ENCODE measurements around the gene ERG.

ERG gene

DNA sequence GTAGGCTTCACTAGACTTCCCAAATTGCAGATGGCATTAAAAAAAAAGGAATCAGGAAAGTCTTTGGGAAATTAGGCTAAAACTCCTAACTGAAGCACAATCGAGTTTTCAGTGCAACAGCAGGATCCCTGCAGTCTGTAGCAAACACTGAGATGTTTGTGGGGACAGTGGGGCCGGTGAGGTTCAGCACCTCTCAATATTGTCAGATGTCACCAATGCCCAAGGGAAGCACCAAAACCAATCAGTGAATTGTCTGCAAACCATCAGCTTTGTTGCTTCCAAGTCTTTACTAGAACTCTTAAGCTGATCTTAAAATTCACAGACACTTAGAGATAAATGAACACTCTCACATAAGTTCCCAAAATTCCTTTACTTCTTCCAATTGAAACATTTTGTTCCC is 2.6 kb downstream of the ERG start:
- Histone ChIP-seq H3K4me3 (ENCODE audit: low read length) (no peak overlapping the region), H3K9ac (ENCODE audit: low read length) (no peak overlapping the region), H3K27me3 (ENCODE audit: control insufficient read depth, insufficient read depth, low read length) (no peaks in the 10 kb centered on the region), H3K36me3 (ENCODE audit: control insufficient read depth, low read depth, low read length) (no peaks in the 10 kb centered on the region), H3K4me1 (ENCODE audit: control insufficient read depth, low read depth, low read length) (peaks cover 35% of the 10 kb centered on the region), H3K27ac (ENCODE audit: low read length) (peak overlapping the region; percentile 34), H3K9me3 (ENCODE audit: control insufficient read depth, low read depth, low read length) (no peaks in the 10 kb centered on the region)

DNA sequence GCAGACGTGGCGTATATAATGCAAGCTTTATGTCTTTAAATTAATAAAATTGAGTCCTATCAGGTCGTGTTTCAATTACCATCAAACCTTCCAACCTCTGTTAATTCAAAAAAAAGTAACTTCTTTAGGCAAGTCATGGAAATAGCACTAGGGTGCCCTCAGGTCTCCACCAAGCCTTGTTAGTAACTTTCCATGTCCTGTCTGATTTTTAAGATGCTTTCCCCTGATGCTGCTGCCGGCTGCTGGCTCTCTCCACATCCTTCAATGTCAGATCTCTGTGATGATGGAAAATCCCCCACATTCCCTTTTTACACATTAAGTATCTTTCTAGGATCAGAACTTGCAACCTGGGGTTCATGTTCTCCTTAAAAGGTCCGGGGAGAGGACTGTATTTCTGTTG is 3.0 kb downstream of the ERG start:
- peaks cover 39% of the 10 kb centered on the region for H3K4me1 ChIP-seq (ENCODE audit: control insufficient read depth, low read depth, low read length)
- no peaks in the 10 kb centered on the region for H3K9me3 ChIP-seq (ENCODE audit: control insufficient read depth, low read depth, low read length)
- H3K36me3 ChIP-seq (ENCODE audit: control insufficient read depth, low read depth, low read length), result no peaks in the 10 kb centered on the region
- H3K4me3 ChIP-seq (ENCODE audit: low read length), result no peak overlapping the region
- no peak overlapping the region for H3K9ac ChIP-seq (ENCODE audit: low read length)
- no peaks in the 10 kb centered on the region for H3K27me3 ChIP-seq (ENCODE audit: control insufficient read depth, insufficient read depth, low read length)
- no peak overlapping the region for H3K27ac ChIP-seq (ENCODE audit: low read length)

DNA sequence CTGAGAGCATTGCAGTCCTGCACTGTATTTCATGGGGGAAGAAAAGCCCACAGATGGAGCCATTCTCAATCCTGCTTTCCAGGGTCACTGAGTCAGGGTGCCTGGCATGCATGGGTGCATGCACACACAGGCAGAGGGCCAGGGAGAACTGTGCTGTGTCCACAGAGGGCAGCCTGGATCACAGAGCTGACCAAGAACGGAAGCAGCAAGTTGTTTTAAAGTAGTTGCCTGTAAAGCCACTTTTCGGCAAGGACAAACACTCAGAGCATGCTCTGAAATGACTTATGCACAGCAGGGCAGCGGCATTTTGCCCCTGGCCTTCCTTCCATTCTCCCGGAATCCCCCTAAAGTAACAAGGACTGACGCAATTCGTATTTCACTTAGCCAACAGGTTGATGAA is 3.6 kb downstream of the ERG start:
- Histone ChIP-seq H3K36me3 (ENCODE audit: control insufficient read depth, low read depth, low read length) (no peaks in the 10 kb centered on the region), H3K27me3 (ENCODE audit: control insufficient read depth, insufficient read depth, low read length) (no peaks in the 10 kb centered on the region), H3K9ac (ENCODE audit: low read length) (no peak overlapping the region), H3K4me1 (ENCODE audit: control insufficient read depth, low read depth, low read length) (peaks cover 44% of the 10 kb centered on the region), H3K9me3 (ENCODE audit: control insufficient read depth, low read depth, low read length) (no peaks in the 10 kb centered on the region), H3K4me3 (ENCODE audit: low read length) (no peak overlapping the region), H3K27ac (ENCODE audit: low read length) (no peak overlapping the region)

DNA sequence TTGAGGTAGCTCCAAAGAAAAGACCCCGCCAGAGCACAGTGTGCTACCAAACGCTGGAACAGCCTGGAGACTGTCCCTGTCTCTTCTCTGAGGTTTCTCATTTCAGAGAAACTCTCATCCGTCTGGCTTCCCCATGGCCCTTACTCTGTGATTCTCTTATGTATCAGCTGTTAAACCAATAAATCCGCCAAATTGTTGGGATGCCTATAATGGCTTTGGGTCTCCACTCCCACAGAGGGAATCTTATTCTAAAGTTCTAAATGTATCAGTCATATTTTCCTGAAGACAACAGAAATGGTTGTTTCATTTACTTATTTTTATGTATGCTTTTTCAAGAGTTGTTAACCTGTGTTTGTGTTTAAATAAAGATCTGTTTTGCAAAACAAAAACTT is 4.0 kb downstream of the ERG start:
- H3K9ac ChIP-seq (ENCODE audit: low read length), result no peak overlapping the region
- no peaks in the 10 kb centered on the region for H3K36me3 ChIP-seq (ENCODE audit: control insufficient read depth, low read depth, low read length)
- peaks cover 49% of the 10 kb centered on the region for H3K4me1 ChIP-seq (ENCODE audit: control insufficient read depth, low read depth, low read length)
- no peaks in the 10 kb centered on the region for H3K9me3 ChIP-seq (ENCODE audit: control insufficient read depth, low read depth, low read length)
- H3K27me3 ChIP-seq (ENCODE audit: control insufficient read depth, insufficient read depth, low read length), result no peaks in the 10 kb centered on the region
- no peak overlapping the region for H3K27ac ChIP-seq (ENCODE audit: low read length)
- no peak overlapping the region for H3K4me3 ChIP-seq (ENCODE audit: low read length)

DNA sequence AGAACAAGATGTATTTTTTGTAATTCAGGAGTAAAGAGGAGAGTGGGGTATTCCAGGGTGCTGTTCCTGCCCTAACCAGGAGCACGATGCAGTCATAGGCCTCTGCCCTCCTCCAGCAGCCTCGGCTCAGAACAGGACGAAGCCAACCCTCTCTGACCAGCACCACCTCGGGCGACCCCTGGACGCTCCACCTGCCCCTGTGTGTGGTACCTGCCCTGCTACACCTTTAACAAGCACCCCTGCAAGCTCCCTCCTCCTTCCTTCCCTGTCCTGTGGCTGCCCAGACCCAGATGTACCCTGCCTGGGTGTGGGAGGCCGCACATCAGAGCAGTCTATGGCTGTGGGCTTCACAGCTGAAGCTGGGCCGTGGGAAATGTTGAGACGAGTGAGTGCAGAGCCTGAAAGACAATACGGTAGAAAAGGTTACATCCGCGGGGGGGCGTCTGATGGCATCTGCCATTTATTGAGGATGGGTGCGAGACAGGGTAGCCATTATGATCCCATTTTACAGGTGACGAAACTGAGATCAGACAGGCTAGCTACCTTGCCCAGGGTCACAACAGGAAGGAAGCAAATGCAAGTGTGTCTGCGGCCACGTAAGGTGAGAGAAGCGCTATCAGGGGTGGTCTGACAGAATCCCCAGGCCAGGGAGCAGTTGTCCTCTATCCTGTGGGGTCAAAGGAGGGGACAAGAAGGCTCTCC is 4.6 kb downstream of the ERG start:
- H3K9me3 ChIP-seq (ENCODE audit: control insufficient read depth, low read depth, low read length), result no peaks in the 10 kb centered on the region
- no peaks in the 10 kb centered on the region for H3K36me3 ChIP-seq (ENCODE audit: control insufficient read depth, low read depth, low read length)
- H3K27me3 ChIP-seq (ENCODE audit: control insufficient read depth, insufficient read depth, low read length), result no peaks in the 10 kb centered on the region
- no peak overlapping the region for H3K27ac ChIP-seq (ENCODE audit: low read length)
- H3K4me3 ChIP-seq (ENCODE audit: low read length), result no peak overlapping the region
- H3K9ac ChIP-seq (ENCODE audit: low read length), result no peak overlapping the region
- peaks cover 54% of the 10 kb centered on the region for H3K4me1 ChIP-seq (ENCODE audit: control insufficient read depth, low read depth, low read length)

DNA sequence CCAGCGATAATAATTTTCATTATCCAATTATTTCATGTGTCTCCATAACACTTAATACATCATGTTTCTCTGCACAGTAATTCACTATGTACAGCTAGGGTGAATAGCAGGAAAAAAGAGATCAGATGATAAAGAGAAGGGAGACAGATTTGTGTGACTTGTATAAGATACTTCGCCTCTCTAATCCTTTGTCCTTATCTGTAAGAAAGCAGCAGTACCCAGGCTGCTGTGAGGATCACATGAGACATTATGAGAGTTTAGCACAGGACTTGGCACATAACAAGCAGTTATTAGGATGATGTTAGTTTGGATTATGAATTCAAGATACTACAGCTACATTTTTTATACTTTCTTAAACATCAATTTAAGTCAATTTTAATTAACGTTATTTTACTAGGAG is 6.3 kb downstream of the ERG start:
- Histone ChIP-seq H3K9me3 (ENCODE audit: control insufficient read depth, low read depth, low read length) (no peaks in the 10 kb centered on the region), H3K27me3 (ENCODE audit: control insufficient read depth, insufficient read depth, low read length) (no peaks in the 10 kb centered on the region), H3K4me1 (ENCODE audit: control insufficient read depth, low read depth, low read length) (peaks cover 69% of the 10 kb centered on the region), H3K27ac (ENCODE audit: low read length) (no peak overlapping the region), H3K9ac (ENCODE audit: low read length) (no peak overlapping the region), H3K4me3 (ENCODE audit: low read length) (no peak overlapping the region), H3K36me3 (ENCODE audit: control insufficient read depth, low read depth, low read length) (no peaks in the 10 kb centered on the region)

DNA sequence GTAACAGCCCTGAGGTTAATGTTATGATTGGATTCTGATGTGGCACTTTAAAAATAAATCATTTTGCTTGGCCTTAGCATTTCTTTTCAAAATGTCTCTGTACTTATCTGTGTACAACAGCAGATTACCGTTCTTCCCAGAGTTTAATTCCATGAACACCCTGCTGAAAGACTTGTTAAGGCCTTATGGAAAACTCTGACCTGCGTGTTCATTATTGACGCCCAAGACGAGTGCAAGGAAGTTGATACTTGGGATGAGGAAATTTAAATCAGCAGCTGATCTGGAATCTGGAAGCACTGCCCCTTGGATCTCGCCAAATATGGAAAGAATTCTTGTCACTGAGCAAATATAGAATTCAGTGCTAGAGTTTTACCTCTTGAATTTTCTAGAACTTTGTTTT is 6.7 kb downstream of the ERG start:
- Histone ChIP-seq H3K9me3 (ENCODE audit: control insufficient read depth, low read depth, low read length) (no peaks in the 10 kb centered on the region), H3K27me3 (ENCODE audit: control insufficient read depth, insufficient read depth, low read length) (no peaks in the 10 kb centered on the region), H3K27ac (ENCODE audit: low read length) (no peak overlapping the region), H3K4me1 (ENCODE audit: control insufficient read depth, low read depth, low read length) (peaks cover 72% of the 10 kb centered on the region), H3K4me3 (ENCODE audit: low read length) (no peak overlapping the region), H3K36me3 (ENCODE audit: control insufficient read depth, low read depth, low read length) (no peaks in the 10 kb centered on the region), H3K9ac (ENCODE audit: low read length) (no peak overlapping the region)

DNA sequence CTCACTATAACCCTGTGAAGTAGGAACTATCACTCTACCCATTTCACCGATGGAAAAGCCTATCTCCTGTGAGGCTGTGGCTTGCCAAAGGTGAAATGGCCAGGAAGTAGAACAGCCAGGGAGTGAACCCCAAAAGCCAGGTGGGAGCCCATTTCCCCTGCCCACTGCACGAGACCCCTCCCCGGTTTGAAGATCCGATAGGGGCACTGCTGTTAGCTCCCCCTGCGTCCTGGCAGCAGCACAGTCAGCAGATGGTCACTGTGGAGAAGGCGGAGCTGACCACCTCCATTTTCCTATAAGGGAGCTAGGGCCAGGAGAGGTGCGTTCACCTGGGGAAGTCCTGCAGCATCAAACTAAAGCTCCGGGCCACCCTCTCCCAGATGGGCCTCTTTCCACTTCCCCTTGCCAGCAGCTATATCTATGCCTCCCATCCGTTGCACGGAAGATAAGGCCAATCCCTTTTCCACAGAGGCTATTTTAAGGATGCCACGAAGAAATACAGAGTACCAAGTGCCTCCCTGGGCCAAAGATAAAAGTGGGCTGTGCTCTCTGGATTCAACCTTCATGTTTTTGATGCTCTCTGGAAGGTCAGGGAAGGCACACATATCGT is 7.8 kb downstream of the ERG start:
- Histone ChIP-seq H3K27ac (ENCODE audit: low read length) (no peak overlapping the region), H3K9ac (ENCODE audit: low read length) (no peak overlapping the region), H3K27me3 (ENCODE audit: control insufficient read depth, insufficient read depth, low read length) (no peaks in the 10 kb centered on the region), H3K4me3 (ENCODE audit: low read length) (peak overlapping the region; percentile 4), H3K4me1 (ENCODE audit: control insufficient read depth, low read depth, low read length) (peaks cover 65% of the 10 kb centered on the region), H3K9me3 (ENCODE audit: control insufficient read depth, low read depth, low read length) (no peaks in the 10 kb centered on the region), H3K36me3 (ENCODE audit: control insufficient read depth, low read depth, low read length) (no peaks in the 10 kb centered on the region)

DNA sequence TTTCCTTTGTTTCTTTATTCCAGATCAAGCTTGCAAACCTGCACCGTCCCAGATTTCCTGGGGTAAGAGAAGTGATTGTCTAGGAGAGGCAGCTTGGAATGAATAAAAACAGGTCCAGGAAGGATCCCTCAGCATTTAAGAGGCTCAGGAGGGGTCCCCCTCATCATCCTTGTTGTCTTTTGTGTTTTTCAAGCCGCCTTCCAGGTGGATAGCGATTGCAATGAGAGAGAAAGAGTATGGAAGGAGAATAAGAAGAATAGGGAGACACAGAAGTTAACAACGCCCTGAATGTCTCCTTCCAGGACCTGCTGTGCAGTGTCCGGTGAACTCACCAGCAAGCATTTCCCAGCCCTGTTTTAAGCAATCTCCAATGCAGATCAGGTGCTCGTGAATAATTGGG is 8.5 kb downstream of the ERG start:
- no peaks in the 10 kb centered on the region for H3K36me3 ChIP-seq (ENCODE audit: control insufficient read depth, low read depth, low read length)
- H3K27ac ChIP-seq (ENCODE audit: low read length), result peak overlapping the region; percentile 62
- H3K27me3 ChIP-seq (ENCODE audit: control insufficient read depth, insufficient read depth, low read length), result no peaks in the 10 kb centered on the region
- H3K4me3 ChIP-seq (ENCODE audit: low read length), result peak overlapping the region; percentile 4
- H3K4me1 ChIP-seq (ENCODE audit: control insufficient read depth, low read depth, low read length), result peaks cover 57% of the 10 kb centered on the region
- peak overlapping the region; percentile 32 for H3K9ac ChIP-seq (ENCODE audit: low read length)
- H3K9me3 ChIP-seq (ENCODE audit: control insufficient read depth, low read depth, low read length), result no peaks in the 10 kb centered on the region

DNA sequence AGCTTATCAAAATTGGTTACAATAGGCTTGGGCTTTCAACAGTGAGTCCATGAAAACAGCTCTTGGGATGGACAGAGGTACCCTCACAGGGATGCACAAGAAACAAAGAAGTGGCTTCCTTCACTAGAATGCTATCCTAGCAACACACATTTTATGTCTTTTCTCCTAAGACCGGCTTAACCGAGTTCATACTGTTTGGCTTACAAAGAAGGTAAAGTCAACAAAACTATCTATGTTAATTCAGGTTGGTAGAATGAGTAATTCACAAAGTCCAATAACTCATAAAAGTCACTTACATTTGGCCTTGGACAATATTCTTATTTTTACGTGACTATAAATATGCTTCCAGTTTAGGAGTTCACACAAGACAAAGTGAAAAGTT is 9.0 kb downstream of the ERG start:
- Histone ChIP-seq H3K4me1 (ENCODE audit: control insufficient read depth, low read depth, low read length) (peaks cover 58% of the 10 kb centered on the region), H3K27ac (ENCODE audit: low read length) (peak overlapping the region; percentile 62), H3K36me3 (ENCODE audit: control insufficient read depth, low read depth, low read length) (no peaks in the 10 kb centered on the region), H3K9me3 (ENCODE audit: control insufficient read depth, low read depth, low read length) (no peaks in the 10 kb centered on the region), H3K9ac (ENCODE audit: low read length) (peak overlapping the region; percentile 32), H3K27me3 (ENCODE audit: control insufficient read depth, insufficient read depth, low read length) (no peaks in the 10 kb centered on the region), H3K4me3 (ENCODE audit: low read length) (peak overlapping the region; percentile 4)

DNA sequence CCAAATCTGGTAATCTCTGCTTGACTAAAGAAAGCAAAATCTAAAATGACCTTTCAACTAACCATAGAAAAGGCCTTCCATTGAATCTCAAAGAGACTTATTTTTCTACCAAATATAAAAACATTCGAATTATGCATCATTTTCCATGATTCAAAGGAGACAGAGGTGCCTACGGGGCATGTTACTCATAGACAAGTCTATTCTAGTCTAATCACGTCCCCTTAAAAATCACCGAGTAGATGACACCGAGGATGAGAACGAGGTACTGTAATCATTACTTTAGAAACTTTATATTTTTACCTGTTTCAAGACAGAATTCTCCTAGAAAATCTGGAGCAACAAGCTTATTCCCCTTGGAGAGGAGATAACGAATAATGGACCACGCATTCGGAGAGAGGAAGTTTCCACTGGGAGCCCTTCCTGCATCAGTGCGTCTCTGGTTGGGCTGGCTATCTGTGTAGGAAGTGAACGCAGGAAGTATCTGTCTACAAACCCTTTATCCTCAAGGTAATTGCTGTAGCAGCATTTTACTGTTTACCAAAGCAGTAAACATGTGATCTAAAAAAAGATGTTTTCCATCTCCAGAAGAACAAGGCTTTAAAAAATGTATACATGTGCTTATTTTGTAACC is 9.5 kb downstream of the ERG start:
- H3K9ac ChIP-seq (ENCODE audit: low read length), result peak overlapping the region; percentile 32
- H3K27ac ChIP-seq (ENCODE audit: low read length), result peak overlapping the region; percentile 62
- no peaks in the 10 kb centered on the region for H3K36me3 ChIP-seq (ENCODE audit: control insufficient read depth, low read depth, low read length)
- peaks cover 59% of the 10 kb centered on the region for H3K4me1 ChIP-seq (ENCODE audit: control insufficient read depth, low read depth, low read length)
- no peak overlapping the region for H3K4me3 ChIP-seq (ENCODE audit: low read length)
- no peaks in the 10 kb centered on the region for H3K9me3 ChIP-seq (ENCODE audit: control insufficient read depth, low read depth, low read length)
- H3K27me3 ChIP-seq (ENCODE audit: control insufficient read depth, insufficient read depth, low read length), result no peaks in the 10 kb centered on the region

All from iPS-18a (cell line).